Neural progenitor cell (in vitro differentiated cells): ENCODE measurements around the gene ELMO1.

Experiments
- CTCF ChIP-seq: fragments of 200-600 bp; sonication (generic); IDR thresholded peaks from 2 replicates; pipeline ENCODE4 v1.5.1; 2017; ENCODE audit warnings: antibody characterized with exemption, mild to moderate bottlenecking
- EZH2 ChIP-seq: fragments of 200-600 bp; sonication (generic); IDR thresholded peaks from 2 replicates; pipeline ENCODE4 v1.6.1; 2017; ENCODE audit warnings: antibody characterized with exemption, mild to moderate bottlenecking, moderate library complexity
- EZH2phosphoT487 ChIP-seq: fragments of 200-600 bp; sonication (generic); IDR thresholded peaks from 2 replicates; pipeline ENCODE4 v1.6.1; 2017; ENCODE audit warnings: antibody characterized with exemption

- TF ChIP-seq CTCF (no peak), EZH2 (no peak), EZH2phosphoT487 (no peak)
Measured at GRCh38 chr7:37414352-37414983, 34.2 kb downstream of the ELMO1 start.
